NOMO-1 (cell line): ENCODE results near the gene CPN1.
"Not testable (repeated sequence)": the region's sequence is repeated elsewhere in the genome, so short reads cannot be mapped to it uniquely, and the experiment has no call there.

Experiments used
- DNase-seq, 2 experiments: peaks; one replicate each; lab custom pipeline; 2025; ENCODE audit not compliant: unreplicated experiment in 2 of 2; lab: John Stamatoyannopoulos, UW

CPN1 gene

GRCh38 chr10:100081075-100082001 lies at the start of gene CPN1:
CPN1 (minus strand) TSS chr10:100081869; CDS start chr10:100081625, 244 bp downstream.
- DNase-seq = no peak

DNA sequence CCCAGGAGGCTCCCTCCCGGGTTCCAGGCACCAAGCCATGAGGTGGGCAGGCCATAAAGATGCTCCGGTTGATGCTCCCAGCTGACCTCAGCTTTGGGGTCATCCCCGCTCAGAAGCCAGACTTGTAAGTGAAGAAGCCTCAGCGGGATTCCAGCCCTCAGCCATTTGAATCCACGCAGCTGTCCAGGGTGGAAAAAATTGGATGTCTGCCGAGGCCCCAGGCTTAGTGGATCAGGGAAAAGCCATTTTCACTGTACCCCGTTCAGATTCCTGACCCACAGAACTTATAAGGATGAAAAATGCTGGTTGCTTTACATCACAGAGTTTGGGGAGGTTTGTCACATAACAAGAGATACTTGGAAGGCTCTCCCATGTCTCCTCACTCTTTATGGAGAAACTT lies 49.2 kb upstream of the CPN1 start:
- no peak for DNase-seq

DNA sequence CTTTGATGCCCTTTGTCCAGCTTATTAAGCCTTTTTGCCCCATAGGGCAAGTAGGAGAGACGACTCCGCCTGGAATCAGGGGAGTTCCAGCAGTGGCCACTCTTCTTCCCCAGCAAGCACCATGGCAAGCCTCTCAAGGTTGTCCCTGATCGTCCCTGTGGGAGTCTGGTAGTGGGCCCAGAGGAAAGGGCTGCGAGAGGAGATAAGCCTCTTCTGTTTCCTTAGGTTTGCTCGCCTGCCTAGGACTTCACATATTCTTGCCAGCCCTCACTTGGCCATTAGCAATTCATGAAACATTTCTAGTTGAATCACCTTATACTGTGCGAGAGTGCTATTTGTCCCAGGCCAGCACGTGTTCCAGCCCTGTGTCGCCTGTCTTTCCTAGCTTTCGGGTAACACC lies 47.8 kb upstream of the CPN1 start:
- no peak for DNase-seq

DNA sequence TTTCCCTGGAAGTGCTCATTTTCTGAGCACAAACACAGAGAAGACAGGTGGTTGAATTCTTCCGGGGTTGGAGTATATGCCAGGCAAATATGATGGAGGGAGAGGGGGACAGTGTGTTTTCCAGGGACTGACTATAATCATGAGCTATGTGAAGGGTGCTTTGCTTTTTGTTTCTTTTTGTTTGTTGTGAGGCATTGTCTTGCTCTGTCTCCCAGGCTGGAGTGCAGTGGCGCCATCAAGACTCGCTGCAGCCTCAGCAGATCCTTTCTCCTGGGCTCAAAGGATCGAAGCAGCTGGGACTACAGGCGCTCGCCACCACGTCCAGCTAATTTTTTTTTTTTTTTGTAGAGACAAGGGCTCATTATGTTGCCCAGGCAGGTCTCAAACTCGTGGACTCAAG lies 47.3 kb upstream of the CPN1 start:
- DNase-seq = no peak

GRCh38 chr10:100125335-100125734 lies 43.7 kb upstream of the CPN1 start:
- DNase-seq = not testable (repeated sequence)

DNA sequence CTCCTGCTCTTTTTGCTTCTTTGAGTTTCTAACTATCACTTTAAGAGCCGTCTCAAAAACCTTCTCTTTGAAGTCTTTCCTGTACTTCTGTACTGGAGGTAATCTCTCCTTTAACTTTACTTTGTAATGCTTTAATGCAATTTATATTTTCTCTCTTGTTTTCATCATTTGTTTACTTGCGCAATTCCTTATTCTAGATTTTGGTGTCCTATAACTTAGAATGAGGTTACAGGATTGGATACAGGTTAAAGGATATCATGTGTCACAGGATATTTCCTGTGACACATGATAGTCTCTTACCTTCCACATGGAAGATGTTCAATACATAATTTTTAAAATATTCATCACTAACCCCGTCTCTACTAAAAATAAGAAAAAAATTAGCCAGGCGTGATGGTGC lies 42.4 kb upstream of the CPN1 start:
- DNase-seq = no peak

DNA sequence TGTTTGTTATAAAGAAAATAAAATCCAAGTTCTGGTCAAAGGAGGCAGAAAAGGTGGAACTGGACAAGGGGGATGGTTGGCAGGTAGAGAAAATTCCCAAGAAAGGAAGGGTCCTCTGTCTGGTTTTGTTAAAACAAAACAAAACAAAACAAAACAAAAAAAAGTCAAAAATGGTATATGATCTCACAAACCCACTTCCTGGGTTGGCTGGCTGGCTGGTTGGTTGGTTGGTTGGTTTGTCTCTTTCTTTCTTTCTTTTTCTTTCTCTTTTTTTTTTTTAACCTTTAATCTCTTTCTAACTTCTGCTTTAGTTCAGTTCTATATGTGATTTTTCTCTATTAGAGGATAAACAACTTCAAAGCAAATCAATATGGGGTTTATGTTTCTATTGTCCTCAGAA lies 41.1 kb upstream of the CPN1 start:
- no peak for DNase-seq

DNA sequence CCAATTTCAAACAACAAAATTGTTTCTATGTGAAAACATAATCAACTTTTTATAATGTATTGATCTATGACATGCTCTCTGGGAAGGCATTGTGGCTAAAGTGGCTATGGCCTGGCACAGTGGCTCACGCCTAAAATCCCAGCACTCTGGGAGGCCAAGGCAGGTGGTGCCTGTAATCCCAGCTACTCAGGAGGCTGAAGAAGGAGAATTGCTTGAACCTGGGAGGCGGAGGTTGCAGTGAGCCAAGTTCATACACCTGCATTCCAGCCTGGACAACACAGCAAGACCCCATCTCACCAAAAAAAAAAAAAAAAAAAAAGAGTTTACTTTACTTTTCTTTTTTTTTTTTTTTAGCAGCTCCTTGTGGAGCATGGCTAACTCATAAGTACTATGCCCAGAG lies 38.9 kb upstream of the CPN1 start:
- DNase-seq = no peak

- no peak for DNase-seq
Measured at GRCh38 chr10:100119726-100120125, 38.1 kb upstream of the CPN1 start.

GRCh38 chr10:100114976-100115770 lies 33.5 kb upstream of the CPN1 start:
- DNase-seq = no peak

DNA sequence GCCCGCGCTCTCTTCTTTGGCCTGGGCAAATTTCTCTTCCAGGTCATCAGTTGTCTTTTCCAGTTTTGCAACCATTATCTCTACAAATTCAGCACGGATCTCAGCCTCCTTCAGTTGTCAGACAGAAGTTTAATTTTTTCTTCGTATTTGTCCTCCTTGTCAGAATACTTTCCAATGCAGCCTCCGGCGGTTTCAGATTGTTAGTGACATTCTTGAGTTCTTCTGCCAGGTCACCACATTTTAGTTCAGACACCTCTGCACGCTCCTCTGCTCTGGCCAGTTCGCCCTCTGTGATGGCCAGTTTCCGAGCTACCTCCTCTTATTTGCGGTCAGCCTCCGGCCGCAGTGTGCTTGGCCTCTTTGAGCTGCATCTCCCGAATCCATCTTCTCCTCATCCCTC lies 32.8 kb upstream of the CPN1 start:
- no peak for DNase-seq

DNA sequence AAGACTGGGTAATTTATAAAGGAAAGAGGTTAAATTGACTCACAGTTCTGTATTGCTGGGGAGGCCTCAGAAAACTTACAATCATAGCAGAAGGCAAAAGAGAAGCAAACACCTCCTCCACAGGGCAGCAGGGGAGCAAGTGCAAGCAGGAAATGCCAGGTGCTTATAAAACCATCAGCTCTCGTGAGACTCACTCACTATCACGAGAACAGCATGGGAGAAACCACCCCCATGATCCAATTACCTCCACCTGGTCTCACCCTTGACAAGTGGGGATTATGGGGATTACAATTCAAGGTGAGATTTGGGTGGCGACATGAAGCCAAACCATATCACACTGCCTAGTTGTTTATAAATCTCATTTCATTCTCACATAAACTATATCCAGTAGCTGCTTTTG lies 28.0 kb upstream of the CPN1 start:
- DNase-seq = no peak

- DNase-seq = no peak
Measured at GRCh38 chr10:100106865-100107264, 25.2 kb upstream of the CPN1 start.

DNA sequence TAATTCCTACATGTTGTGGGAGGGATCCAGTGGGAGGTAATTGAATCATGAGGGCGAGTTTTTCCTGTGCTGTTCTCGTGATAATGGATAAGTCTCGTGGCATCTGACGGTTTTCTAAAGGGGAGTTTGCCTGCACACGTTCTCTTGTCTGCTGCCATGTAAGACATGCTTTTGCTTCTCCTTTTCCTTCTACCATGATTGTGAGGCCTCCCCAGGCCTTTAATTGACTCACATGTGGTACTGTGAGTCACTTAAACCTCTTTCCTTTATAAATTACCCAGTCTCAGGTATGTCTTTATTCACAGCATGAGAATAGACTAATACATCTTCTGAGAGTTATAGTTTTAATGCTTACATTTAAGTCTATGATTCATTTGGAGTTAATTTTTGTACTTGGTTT lies 22.6 kb upstream of the CPN1 start:
- no peak for DNase-seq

GRCh38 chr10:100103581-100103980 lies 21.9 kb upstream of the CPN1 start:
- no peak for DNase-seq

GRCh38 chr10:100101192-100102076 lies 19.8 kb upstream of the CPN1 start:
- DNase-seq = no peak

DNA sequence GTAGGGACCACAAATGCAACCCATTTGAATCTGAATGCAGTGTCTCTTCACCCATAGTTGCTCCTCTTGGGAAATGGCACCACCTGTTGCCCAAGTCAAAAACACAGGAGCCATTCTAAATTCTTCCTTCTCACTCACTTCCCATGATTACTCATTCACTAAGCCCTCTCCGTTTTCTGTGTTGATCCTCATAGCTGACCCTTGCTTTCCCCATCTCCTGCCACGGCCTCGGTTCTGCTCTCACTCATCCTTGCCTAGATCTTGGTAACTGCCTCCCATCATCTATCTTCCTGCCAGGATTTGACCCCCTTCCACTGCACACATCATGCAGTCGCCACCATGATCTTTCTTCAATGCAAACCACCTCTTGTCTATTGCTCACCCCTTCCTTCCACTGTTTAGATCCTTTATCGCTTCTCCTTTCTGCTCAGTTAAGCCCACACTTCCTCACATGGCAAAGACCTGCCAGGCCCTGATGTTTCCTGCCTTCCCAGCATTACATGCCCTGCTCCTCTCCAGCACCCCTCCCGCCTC lies 19.0 kb upstream of the CPN1 start:
- no peak for DNase-seq

DNA sequence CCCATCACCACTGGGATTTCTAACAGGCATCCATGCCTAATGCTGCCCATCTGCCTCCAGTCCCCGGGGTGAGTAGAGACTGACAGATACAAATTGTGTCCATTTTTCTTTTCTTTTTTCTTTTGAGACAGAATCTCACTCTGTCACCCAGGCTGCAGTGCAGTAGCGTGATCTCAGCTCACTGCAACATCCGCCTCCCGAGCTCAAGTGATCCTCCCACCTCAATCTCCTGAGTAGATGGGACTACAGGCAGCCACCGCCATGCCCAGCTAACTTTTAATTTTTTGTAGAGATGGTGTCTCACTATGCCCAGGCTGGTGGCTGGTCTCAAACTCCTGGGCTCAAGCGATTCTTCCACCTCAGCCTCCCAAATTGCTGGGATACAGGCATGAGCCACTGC lies 7.6 kb upstream of the CPN1 start:
- DNase-seq = no peak

- not testable (repeated sequence) for DNase-seq
Measured at GRCh38 chr10:100086708-100087107, 5.0 kb upstream of the CPN1 start.

DNA sequence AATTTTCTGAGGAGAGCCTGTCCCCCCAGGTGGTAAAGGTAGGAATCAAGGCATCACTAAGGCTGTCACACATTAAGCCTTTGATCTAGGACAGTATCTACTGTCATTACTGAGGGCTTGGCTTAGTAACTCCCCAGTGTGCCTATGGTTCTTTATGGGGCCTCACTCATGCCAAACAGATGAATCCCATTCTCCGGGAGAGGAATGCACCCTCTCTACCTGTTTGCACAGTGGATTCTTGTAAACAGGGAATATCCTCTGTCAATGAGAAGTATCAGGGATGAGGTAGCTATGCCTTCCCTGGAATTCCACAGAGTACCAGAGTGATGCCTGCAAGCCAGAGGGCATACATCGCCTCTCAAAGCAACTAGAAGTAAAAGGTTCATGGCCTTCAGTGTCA lies 3.9 kb upstream of the CPN1 start:
- DNase-seq = no peak

DNA sequence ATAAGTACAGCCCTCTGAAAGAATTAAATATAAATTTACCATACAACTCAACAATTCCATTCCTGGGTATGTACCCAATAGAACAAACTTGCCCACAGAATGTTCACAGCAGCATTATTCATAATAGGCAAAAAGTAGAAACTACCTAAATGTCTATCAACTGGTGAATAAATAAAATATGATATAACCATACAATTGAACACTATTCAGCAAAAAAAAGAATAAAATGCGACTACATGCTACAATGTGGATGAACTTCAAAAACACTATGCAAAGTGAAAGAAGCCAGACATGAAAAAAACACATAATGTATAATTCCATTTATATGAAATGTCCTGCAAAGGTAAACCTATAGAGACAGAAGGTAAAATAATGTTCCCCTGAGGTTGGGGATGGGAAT lies 2.0 kb upstream of the CPN1 start:
- no peak for DNase-seq
